Measurements from ENCODE around the gene SLC12A7. TPM values are rescaled to one million over a fixed set of nuclear protein-coding genes. Genes with fewer than 3 reads are reported as not detected.

SLC12A7 gene
- total RNA-seq, 1 donor from 2014 or later = 80.8 TPM

DNA sequence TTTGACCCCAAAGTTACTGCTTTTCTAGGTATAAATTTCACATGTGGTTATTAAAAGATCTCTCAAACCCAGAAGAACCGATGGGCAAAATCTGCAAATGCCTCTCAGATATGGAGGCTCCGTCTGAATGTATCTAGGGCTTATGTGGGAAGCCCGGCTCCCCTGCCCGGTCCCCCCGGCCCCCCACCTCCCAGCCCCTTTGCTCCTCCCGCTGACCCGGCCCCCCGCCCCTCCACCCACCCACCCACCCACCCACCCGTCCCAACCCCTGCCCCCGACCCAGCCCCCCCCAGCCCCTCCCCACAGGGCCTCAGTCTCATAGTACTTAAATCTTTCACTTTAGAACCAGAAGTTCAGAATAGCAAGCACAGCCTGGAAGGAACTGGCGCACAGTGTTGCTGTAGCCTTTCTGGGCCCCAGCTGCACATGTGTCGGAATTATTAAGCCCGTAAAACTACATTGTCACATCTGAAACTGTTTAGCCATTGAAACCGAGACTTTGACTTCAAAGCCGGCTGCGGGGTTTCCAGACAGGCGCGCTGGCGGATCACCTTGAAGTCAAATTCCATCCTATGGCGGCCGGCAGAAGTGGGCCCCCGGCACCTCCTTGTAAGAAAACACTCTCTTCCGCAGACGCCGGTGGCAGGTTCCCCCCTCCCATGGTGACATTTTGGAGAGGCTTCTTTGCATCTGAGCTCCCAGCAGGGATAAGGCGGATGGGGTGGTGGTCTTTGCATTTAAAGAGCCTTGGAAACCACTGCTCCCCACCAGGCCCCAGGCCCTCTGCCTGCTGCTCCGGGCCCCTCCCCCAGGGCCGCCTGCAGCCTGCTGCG, 90.5 kb downstream of the SLC12A7 start:
- no peak for DNase-seq (ENCODE audit: low spot score, unreplicated experiment)
- Mint-ChIP-seq H3K27me3 (no peaks in the 10 kb centered on the region), H3K9me3 (ENCODE audit: low read depth) (no peaks in the 10 kb centered on the region), H3K4me3 (ENCODE audit: low read depth) (no peak overlapping the region), H3K27ac (no peak overlapping the region), H3K4me1 (ENCODE audit: low read depth) (no peaks in the 10 kb centered on the region), H3K36me3 (ENCODE audit: insufficient read depth) (no peaks in the 10 kb centered on the region)
- TF ChIP-seq, protein P1, sequence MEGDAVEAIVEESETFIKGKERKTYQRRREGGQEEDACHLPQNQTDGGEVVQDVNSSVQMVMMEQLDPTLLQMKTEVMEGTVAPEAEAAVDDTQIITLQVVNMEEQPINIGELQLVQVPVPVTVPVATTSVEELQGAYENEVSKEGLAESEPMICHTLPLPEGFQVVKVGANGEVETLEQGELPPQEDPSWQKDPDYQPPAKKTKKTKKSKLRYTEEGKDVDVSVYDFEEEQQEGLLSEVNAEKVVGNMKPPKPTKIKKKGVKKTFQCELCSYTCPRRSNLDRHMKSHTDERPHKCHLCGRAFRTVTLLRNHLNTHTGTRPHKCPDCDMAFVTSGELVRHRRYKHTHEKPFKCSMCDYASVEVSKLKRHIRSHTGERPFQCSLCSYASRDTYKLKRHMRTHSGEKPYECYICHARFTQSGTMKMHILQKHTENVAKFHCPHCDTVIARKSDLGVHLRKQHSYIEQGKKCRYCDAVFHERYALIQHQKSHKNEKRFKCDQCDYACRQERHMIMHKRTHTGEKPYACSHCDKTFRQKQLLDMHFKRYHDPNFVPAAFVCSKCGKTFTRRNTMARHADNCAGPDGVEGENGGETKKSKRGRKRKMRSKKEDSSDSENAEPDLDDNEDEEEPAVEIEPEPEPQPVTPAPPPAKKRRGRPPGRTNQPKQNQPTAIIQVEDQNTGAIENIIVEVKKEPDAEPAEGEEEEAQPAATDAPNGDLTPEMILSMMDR (IDR thresholded peaks at IDR 0.05; ENCODE audit: unreplicated experiment) = no peak

DNA sequence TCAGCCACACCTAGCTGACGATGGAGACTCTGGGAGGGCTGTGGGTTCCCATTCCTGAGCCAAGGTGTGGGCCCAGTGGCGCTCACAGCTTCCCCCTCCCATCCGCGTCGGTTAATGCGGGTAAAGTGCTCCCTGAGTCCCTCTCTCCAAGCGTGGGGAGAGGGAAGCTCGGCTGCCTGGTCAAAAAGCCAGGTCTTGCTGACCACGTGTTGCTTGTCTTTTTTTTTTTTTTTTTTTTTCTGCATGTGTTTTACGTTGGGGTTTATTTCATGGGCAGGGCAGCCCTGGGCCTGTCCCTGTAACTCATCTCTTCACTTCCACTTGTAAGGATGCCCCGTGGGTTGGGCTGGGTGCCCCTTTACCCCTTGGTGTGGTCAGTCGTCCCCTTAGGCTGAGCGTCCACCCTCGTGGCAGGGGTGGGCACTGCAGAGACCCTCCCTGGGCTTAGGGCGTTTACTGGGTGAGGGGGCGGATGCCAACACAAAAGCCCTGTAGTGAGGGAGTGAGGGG, 91.4 kb downstream of the SLC12A7 start:
- no peak overlapping the region for H3K4me3 Mint-ChIP-seq (ENCODE audit: low read depth)

DNA sequence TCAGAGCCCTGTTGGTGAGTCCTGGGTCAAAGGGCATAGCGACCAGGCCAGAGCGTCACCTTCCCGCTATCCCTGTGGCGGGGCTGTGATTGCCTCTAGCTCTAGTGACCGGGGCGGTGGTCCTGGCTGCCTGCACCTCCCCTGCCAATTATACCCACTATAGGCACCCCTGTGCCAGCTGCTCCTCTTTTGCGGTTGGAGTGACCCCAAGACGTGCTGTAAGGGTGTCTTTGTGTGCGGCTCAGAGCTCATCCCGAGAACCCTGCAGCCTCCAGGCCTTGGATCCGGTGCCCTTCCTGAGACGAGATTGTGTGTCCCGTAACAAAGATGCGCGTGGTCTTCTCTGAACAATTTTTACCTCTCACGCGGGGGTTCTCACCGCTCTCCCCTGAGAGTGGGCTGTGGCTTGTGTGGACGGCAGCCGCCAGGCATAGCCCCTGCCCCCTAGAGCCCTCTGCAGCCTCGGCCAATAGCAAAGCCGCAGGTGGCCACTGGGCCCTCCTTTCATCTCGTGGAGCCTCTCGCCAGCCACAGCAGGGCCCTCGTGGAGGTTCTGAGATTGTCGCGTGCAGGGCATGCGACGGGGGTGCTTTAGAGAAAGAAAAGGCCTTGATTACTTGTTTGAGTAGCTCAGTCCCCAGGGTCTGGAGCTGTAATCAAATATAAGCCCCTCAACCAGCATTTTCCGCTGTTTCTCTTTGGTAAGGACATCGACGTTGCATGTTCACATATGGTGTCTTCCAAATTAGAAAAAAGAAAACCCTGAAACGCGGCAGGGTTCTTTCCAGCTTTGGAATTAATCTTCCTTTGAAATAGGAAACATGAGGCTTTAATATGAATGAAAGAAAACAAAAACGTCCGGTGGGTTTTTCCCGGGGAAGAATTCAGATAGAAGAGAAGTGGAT, 92.6 kb downstream of the SLC12A7 start:
- H3K4me3 Mint-ChIP-seq (ENCODE audit: low read depth) = no peak overlapping the region
- no peaks in the 10 kb centered on the region for H3K4me1 Mint-ChIP-seq (ENCODE audit: low read depth)
- no peak overlapping the region for H3K27ac Mint-ChIP-seq
- DNase-seq (ENCODE audit: low spot score, unreplicated experiment) = no peak
- TF ChIP-seq, protein P1 (IDR thresholded peaks at IDR 0.05; ENCODE audit: unreplicated experiment) = no peak
- H3K36me3 Mint-ChIP-seq (ENCODE audit: insufficient read depth) = no peaks in the 10 kb centered on the region
- no peaks in the 10 kb centered on the region for H3K9me3 Mint-ChIP-seq (ENCODE audit: low read depth)
- H3K27me3 Mint-ChIP-seq = no peaks in the 10 kb centered on the region

More for the DNA sequence above, 91.4 kb downstream of the SLC12A7 start:
- TF ChIP-seq, protein P1 (IDR thresholded peaks at IDR 0.05; ENCODE audit: unreplicated experiment) = no peak
- Mint-ChIP-seq H3K27ac (no peak overlapping the region), H3K36me3 (ENCODE audit: insufficient read depth) (no peaks in the 10 kb centered on the region), H3K9me3 (ENCODE audit: low read depth) (no peaks in the 10 kb centered on the region), H3K4me1 (ENCODE audit: low read depth) (no peaks in the 10 kb centered on the region), H3K27me3 (no peaks in the 10 kb centered on the region)
- DNase-seq (ENCODE audit: low spot score, unreplicated experiment) = no peak

DNA sequence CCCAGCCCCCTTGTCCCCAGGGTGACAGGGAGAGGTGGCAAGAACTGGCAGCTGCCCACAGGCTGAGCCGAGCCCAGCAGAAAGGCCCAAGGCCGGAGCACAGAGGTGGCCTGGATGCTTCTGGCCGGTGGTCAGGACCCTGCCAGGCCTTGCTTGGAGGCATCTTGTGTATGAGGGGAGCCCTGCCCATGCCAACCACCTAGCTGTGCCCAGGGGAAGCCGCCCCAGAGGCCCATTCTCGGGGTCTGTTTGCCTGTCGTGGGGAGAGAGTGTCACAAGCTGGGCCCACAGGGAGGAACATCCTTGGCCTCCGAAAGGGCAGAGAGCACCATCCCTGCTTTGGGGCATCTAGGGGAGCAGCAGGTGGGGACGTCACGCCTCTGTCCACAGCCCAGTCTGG, 93.3 kb downstream of the SLC12A7 start:
- Mint-ChIP-seq H3K4me3 (ENCODE audit: low read depth) (no peak overlapping the region), H3K9me3 (ENCODE audit: low read depth) (no peaks in the 10 kb centered on the region), H3K4me1 (ENCODE audit: low read depth) (no peaks in the 10 kb centered on the region), H3K27me3 (no peaks in the 10 kb centered on the region), H3K36me3 (ENCODE audit: insufficient read depth) (no peaks in the 10 kb centered on the region), H3K27ac (no peak overlapping the region)
- TF ChIP-seq, protein P1 (IDR thresholded peaks at IDR 0.05; ENCODE audit: unreplicated experiment) = no peak
- no peak for DNase-seq (ENCODE audit: low spot score, unreplicated experiment)
